HepG2 (cell line): Measurements from ENCODE around the gene SMIM24. TPM values are rescaled to one million over a fixed set of nuclear protein-coding genes. Genes with fewer than 3 reads are reported as not detected.

ENCODE experiments used
- ATAC-seq: fragments of 200-7000 bp; cut with Tn5 transposase; 3 replicates; pipeline ENCODE4 v1.9.1; 2020; ENCODE audit warnings: mild to moderate bottlenecking, moderate library complexity
- BruUV-seq: library from RNA; stranded (reverse); fragments of 400-500 nt; replicated peaks from 2 replicates; lab custom pipeline; 2021; lab: Mats Ljungman, UMichigan
- CTCF ChIA-PET: fragments of 300-600 bp; formaldehyde crosslinking; extraction: SDS; loops from one replicate; lab custom pipeline; 2021; ENCODE audit warnings: low total read pairs, inconsistent platforms, low intra/inter-chr PET ratio; lab: Yijun Ruan, JAX
- POLR2A ChIA-PET: fragments of 350-600 bp; sonication (Branson Sonifier 250); formaldehyde crosslinking; loops from one replicate; lab custom pipeline; 2020; ENCODE audit warnings: antibody characterized with exemption, inconsistent platforms; lab: Yijun Ruan, JAX
- DNase-seq: peaks from one replicate; pipeline ENCODE4 v3.0.0-alpha.2; 2015; ENCODE audit warnings: low spot score
- FAIRE-seq: peaks from 3 replicates; lab custom pipeline; 2011; peaks lifted over from hg19 to GRCh38; lab: Jason Lieb, UNC
- H2AFZ ChIP-seq: one replicate; pipeline ENCODE4 v1.6.1; 2011; ENCODE audit warnings: low read length, inconsistent platforms
- H3K27ac ChIP-seq: fragments of 300-600 bp; 3 replicates; pipeline ENCODE4 v1.8.0; 2011; ENCODE audit warnings: mixed run types, mild to moderate bottlenecking, mixed read lengths, low read length, inconsistent platforms; ENCODE audit not compliant: insufficient read depth; ENCODE audit errors: extremely low read length
- H3K27me3 ChIP-seq, 2 experiments: fragments of 200-600 bp in 1 of 2; 2 replicates in 1 of 2; 3 replicates in 1 of 2; pipeline versions ENCODE4 v1.6.0 to v1.8.0; 2011; ENCODE audit warnings: low read length in 2 of 2, mild to moderate bottlenecking in 2 of 2, moderate library complexity in 2 of 2, inconsistent platforms in 1 of 2; ENCODE audit not compliant: insufficient read depth in 2 of 2, control insufficient read depth in 1 of 2
- H3K36me3 ChIP-seq, 2 experiments: fragments of 200-600 bp in 1 of 2; replicated peaks in 1 of 2; 2 replicates in 1 of 2; 3 replicates in 1 of 2; pipeline versions ENCODE4 v1.5.1 to v1.8.0; 2011; ENCODE audit warnings: low read length in 2 of 2, inconsistent platforms in 1 of 2; ENCODE audit not compliant: insufficient read depth in 2 of 2, control insufficient read depth in 1 of 2
- H3K4me1 ChIP-seq: 2 replicates; pipeline ENCODE4 v1.5.1; 2012; ENCODE audit warnings: low read length, inconsistent platforms; ENCODE audit not compliant: insufficient read depth
- H3K4me2 ChIP-seq: 2 replicates; pipeline ENCODE4 v1.6.0; 2011; ENCODE audit warnings: low read depth, low read length, inconsistent platforms
- H3K4me3 ChIP-seq, 3 experiments: fragments of 200-600 bp in 1 of 3; sonication (generic), shearing (Covaris generic) in 1 of 3; replicated peaks in 1 of 3; 2 replicates each; pipeline ENCODE4 v1.5.1; 2011 to 2016; ENCODE audit warnings: low read length in 3 of 3, inconsistent platforms in 2 of 3, low read depth in 2 of 3, mild to moderate bottlenecking in 2 of 3, control low read depth in 1 of 3, mixed read lengths in 1 of 3; ENCODE audit not compliant: insufficient read depth in 1 of 3
- H3K79me2 ChIP-seq: one replicate; pipeline ENCODE4 v1.6.1; 2011; ENCODE audit warnings: low read length, inconsistent platforms; ENCODE audit not compliant: insufficient read depth
- H3K9ac ChIP-seq: 2 replicates; pipeline ENCODE4 v1.6.0; 2011; ENCODE audit warnings: mild to moderate bottlenecking, low read depth, low read length, inconsistent platforms; ENCODE audit not compliant: insufficient read depth
- H3K9me3 ChIP-seq: 2 replicates; pipeline ENCODE4 v1.5.1; 2012; ENCODE audit warnings: mild to moderate bottlenecking, low read length
- H4K20me1 ChIP-seq: 2 replicates; pipeline ENCODE4 v1.6.0; 2011; ENCODE audit warnings: inconsistent platforms, mild to moderate bottlenecking, low read length, moderate library complexity; ENCODE audit not compliant: insufficient read depth
- ATF1 ChIP-seq: IDR thresholded peaks from 2 replicates; pipeline ENCODE4 v1.6.1; 2016; ENCODE audit warnings: mild to moderate bottlenecking, control low read depth
- CEBPZ ChIP-seq: IDR thresholded peaks from 2 replicates; pipeline ENCODE4 v1.6.1; 2012; ENCODE audit warnings: low read length, improper control_type of control experiment
- CERS6 ChIP-seq: sonication (generic); formaldehyde crosslinking; IDR thresholded peaks from 2 replicates; pipeline ENCODE4 v1.5.0; 2020; ENCODE audit warnings: missing genetic modification reagents
- CTCF ChIP-seq: sonication (generic); formaldehyde crosslinking; IDR thresholded peaks from 2 replicates; pipeline ENCODE4 v1.5.0; 2020; ENCODE audit warnings: mild to moderate bottlenecking, missing genetic modification reagents, moderate library complexity
- ISL2 ChIP-seq: sonication (generic); formaldehyde crosslinking; IDR thresholded peaks from 2 replicates; pipeline ENCODE4 v1.5.0; 2020; ENCODE audit warnings: missing genetic modification reagents
- KAT7 ChIP-seq: IDR thresholded peaks from 2 replicates; pipeline ENCODE4 v1.6.1; 2018; ENCODE audit warnings: borderline replicate concordance, missing compliant biosample characterization
- KDM5A ChIP-seq: fragments of 200-600 bp; sonication (generic); IDR thresholded peaks from 2 replicates; pipeline ENCODE4 v1.7.0; 2018; ENCODE audit warnings: antibody characterized with exemption, mild to moderate bottlenecking, low read length, borderline replicate concordance
- LCORL ChIP-seq, 2 experiments: fragments of 450-650 bp in 1 of 2; sonication (generic) in 1 of 2; formaldehyde crosslinking in 1 of 2; IDR thresholded peaks; 2 replicates each; pipeline versions ENCODE4 v1.5.0 to v1.6.1; 2017 to 2020; ENCODE audit warnings: antibody characterized with exemption in 1 of 2, missing genetic modification reagents in 1 of 2
- SATB2 ChIP-seq: sonication (generic); formaldehyde crosslinking; IDR thresholded peaks from 2 replicates; pipeline ENCODE4 v1.5.0; 2020; ENCODE audit warnings: missing genetic modification reagents
- SRSF4 ChIP-seq: fragments of 200-400 bp; formaldehyde crosslinking; IDR thresholded peaks from one replicate; pipeline ENCODE4 v1.6.1; 2018; ENCODE audit warnings: mild to moderate bottlenecking, low read depth, low read length, moderate library complexity; ENCODE audit not compliant: poor library complexity, severe bottlenecking
- SSRP1 ChIP-seq: IDR thresholded peaks from 2 replicates; pipeline ENCODE4 v1.6.1; 2016; ENCODE audit warnings: control low read depth
- ZIK1 ChIP-seq: sonication (generic); formaldehyde crosslinking; IDR thresholded peaks from 2 replicates; pipeline ENCODE4 v1.5.0; 2020; ENCODE audit warnings: mild to moderate bottlenecking, low read depth, missing genetic modification reagents, borderline replicate concordance
- ZKSCAN8 ChIP-seq: IDR thresholded peaks from 2 replicates; pipeline ENCODE4 v1.6.1; 2016; ENCODE audit warnings: borderline replicate concordance, missing genetic modification reagents, missing compliant biosample characterization
- ZNF780A ChIP-seq: sonication (generic); formaldehyde crosslinking; IDR thresholded peaks from 2 replicates; pipeline ENCODE4 v1.8.0; 2022; ENCODE audit warnings: mild to moderate bottlenecking, missing genetic modification reagents, moderate library complexity
- ZNF800 ChIP-seq: sonication (generic); formaldehyde crosslinking; IDR thresholded peaks from 2 replicates; pipeline ENCODE4 v1.4.0; 2020; ENCODE audit warnings: missing genetic modification reagents
- WGBS: methylation state at CpG from one replicate; pipeline ENCODE4 v1.1.6; 2017; ENCODE audit warnings: low lambda C conversion rate; 5-methylcytosine and 5-hydroxymethylcytosine counted together
- in situ Hi-C: cut with HindIII; loops from 2 replicates; pipeline ENCODE4 v1.10.0; 2017; ENCODE audit warnings: low pct_unique_long_range_greater_than_20kb; ENCODE audit not compliant: extremely low pct_ligation_motif_present
- intact Hi-C: fragments of 100-400 bp; cut with micrococcal nuclease; formaldehyde crosslinking; loops from one replicate; pipeline ENCODE4 v1.10.0; 2022; ENCODE audit not compliant: unreplicated experiment
- polyA plus RNA-seq, 8 experiments: library from polyadenylated mRNA; depleted of rRNA in 3 of 8; stranded (reverse) in 7 of 8; unstranded in 1 of 8; fragments of >200 nt; fragmentation: Illumina TruSeq in 4 of 8; extraction: Trizol in 4 of 8; gene quantifications; 2 replicates each; pipeline versions ENCODE4 v1.2.1 to v1.2.3, GENCODE V29; 2011 to 2016; ENCODE audit warnings: low read depth in 4 of 8, missing spikeins in 1 of 8, mixed read lengths in 1 of 8; ENCODE audit not compliant: insufficient read depth in 1 of 8
- total RNA-seq, 5 experiments: library from RNA; depleted of rRNA; stranded (reverse); fragments of >200 nt; fragmentation: Illumina TruSeq; extraction: Trizol; gene quantifications; 2 replicates each; pipeline ENCODE4 v1.2.3, GENCODE V29; 2016; ENCODE audit warnings: low read depth in 1 of 5
- TF ChIP-seq, protein P1 (sequence below): sonication (generic); formaldehyde crosslinking; IDR thresholded peaks from 2 replicates; pipeline ENCODE4 v1.4.0; 2020; ENCODE audit warnings: low read depth, mild to moderate bottlenecking, missing genetic modification reagents

The SMIM24 gene
- total and polyA plus RNA-seq, 2 of the 13 experiments (the other 11 are each of a cell fraction or from before 2014, with no cell fraction given), result 11.2 to 70.6 TPM

- H3K9me3 ChIP-seq, result no peaks in the 10 kb centered on the region
- in situ Hi-C loops (loop anchor here (5.0 kb wide), 1 partner anchor 96 kb away; no protein-coding TSS in a partner anchor), intact Hi-C loops (no loop called here)
- H4K20me1 ChIP-seq, result no peaks in the 10 kb centered on the region
- H3K27ac ChIP-seq, result no peak overlapping the region
- no peak for DNase-seq
- CTCF ChIA-PET, result no interaction called here
- no peak overlapping the region for H3K4me2 ChIP-seq
- H3K36me3 ChIP-seq, result peaks cover 1 to 22% of the 10 kb centered on the region in 2 experiments; a peak in 1 of 5 replicates
- H3K9ac ChIP-seq, result no peak overlapping the region
- 98% methylated on average over 7 of the region's 12 CpGs for WGBS
- H2AFZ ChIP-seq, result no peak overlapping the region
- no peak for FAIRE-seq
- BruUV-seq, result no TSS peak
- no peak overlapping the region for H3K4me3 ChIP-seq
- POLR2A ChIA-PET, result no interaction called here
- H3K4me1 ChIP-seq, result peaks cover 15% of the 10 kb centered on the region
- no peaks in the 10 kb centered on the region for H3K27me3 ChIP-seq
- ATAC-seq, result no peak
- H3K79me2 ChIP-seq, result no peaks in the 10 kb centered on the region
- TF ChIP-seq CEBPZ (no peak), SRSF4 (no peak), ZNF800 (no peak), ATF1 (CRISPR knock-in tag) (no peak), ZIK1 (CRISPR knock-in tag) (no peak), ISL2 (CRISPR knock-in tag) (no peak), CTCF (no peak), SATB2 (no peak), KAT7 (CRISPR knock-in tag) (no peak), LCORL (IDR thresholded peaks at IDR 0.05) (no peak), LCORL (CRISPR knock-in tag; IDR thresholded peaks at IDR 0.05) (no peak), ZKSCAN8 (no peak), CERS6 (CRISPR knock-in tag) (no peak), KDM5A (no peak), SSRP1 (CRISPR knock-in tag) (no peak), ZNF780A (CRISPR knock-in tag) (no peak)
- TF ChIP-seq, protein P1, sequence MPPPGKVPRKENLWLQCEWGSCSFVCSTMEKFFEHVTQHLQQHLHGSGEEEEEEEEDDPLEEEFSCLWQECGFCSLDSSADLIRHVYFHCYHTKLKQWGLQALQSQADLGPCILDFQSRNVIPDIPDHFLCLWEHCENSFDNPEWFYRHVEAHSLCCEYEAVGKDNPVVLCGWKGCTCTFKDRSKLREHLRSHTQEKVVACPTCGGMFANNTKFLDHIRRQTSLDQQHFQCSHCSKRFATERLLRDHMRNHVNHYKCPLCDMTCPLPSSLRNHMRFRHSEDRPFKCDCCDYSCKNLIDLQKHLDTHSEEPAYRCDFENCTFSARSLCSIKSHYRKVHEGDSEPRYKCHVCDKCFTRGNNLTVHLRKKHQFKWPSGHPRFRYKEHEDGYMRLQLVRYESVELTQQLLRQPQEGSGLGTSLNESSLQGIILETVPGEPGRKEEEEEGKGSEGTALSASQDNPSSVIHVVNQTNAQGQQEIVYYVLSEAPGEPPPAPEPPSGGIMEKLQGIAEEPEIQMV (CRISPR knock-in tag), result no peak
Measured at GRCh38 chr19:3433313-3433712, 47.0 kb downstream of the SMIM24 start.
